Limb (tissue), 2 donors: ENCODE measurements around the gene RBBP9.
"Not testable (repeated sequence)": the region's sequence is repeated elsewhere in the genome, so short reads cannot be mapped to it uniquely, and the experiment has no call there.

Source experiments
- DNase-seq, 2 donors: peaks; one replicate each; pipeline ENCODE4 v3.0.0-alpha.2; 2016; ENCODE audit errors: extremely low spot score in 2 of 2

RBBP9 gene

GRCh38 chr20:18504479-18505060 is 7.5 kb upstream of the RBBP9 start:
- DNase-seq = peak in 1 of 2 donors; percentile 30

GRCh38 chr20:18501672-18502071 is 4.6 kb upstream of the RBBP9 start:
- not testable (repeated sequence) for DNase-seq

GRCh38 chr20:18497603-18498002 is 578 bp upstream of the RBBP9 start:
- no peak for DNase-seq

- DNase-seq = no peak
Observed at GRCh38 chr20:18496042-18496441, 983 bp downstream of the RBBP9 start.

- no peak for DNase-seq
Observed at GRCh38 chr20:18488301-18488700, 8.7 kb downstream of the RBBP9 start.

GRCh38 chr20:18481596-18481995 is 15.4 kb downstream of the RBBP9 start:
- DNase-seq = no peak

GRCh38 chr20:18477821-18478220 is 19.2 kb downstream of the RBBP9 start:
- DNase-seq = no peak

GRCh38 chr20:18477218-18477617 is 19.8 kb downstream of the RBBP9 start:
- no peak for DNase-seq

- DNase-seq = peak; percentile 97 to 98
Observed at GRCh38 chr20:18466894-18467730, 29.9 kb downstream of the RBBP9 start, which contains the start of the genes DZANK1 and POLR3F. Gene DZANK1 (minus strand): TSS chr20:18467030. CDS start chr20:18465358, 1,672 bp downstream. Gene POLR3F (plus strand): TSS chr20:18467390. CDS start chr20:18467507, 117 bp downstream.

- DNase-seq = no peak
Observed at GRCh38 chr20:18466574-18466893, 30.5 kb downstream of the RBBP9 start.

- DNase-seq = no peak
Observed at GRCh38 chr20:18465536-18466200, 31.4 kb downstream of the RBBP9 start.

- DNase-seq = no peak
Observed at GRCh38 chr20:18456600-18456999, 40.4 kb downstream of the RBBP9 start.

- no peak for DNase-seq
Observed at GRCh38 chr20:18443886-18444285, 53.1 kb downstream of the RBBP9 start.

- DNase-seq = no peak
Observed at GRCh38 chr20:18440403-18440802, 56.6 kb downstream of the RBBP9 start.

- no peak for DNase-seq
Observed at GRCh38 chr20:18436847-18437246, 60.2 kb downstream of the RBBP9 start.
